ENCODE data around the gene AP4E1.

GRCh38 chr15:50883903-50884302 is 24.6 kb upstream of the AP4E1 start:
- TF ChIP-seq CTCF (IDR thresholded peaks at IDR 0.05 in 2 of 3, conservative IDR thresholded peaks at IDR 0.05 in 1 of 3; ENCODE audit: borderline replicate concordance in 1 of 3, insufficient read depth in 1 of 3, low read depth in 2 of 3, low read length in 2 of 3) (no peak), CEBPB (IDR thresholded peaks at IDR 0.05; ENCODE audit: low read depth) (no peak), ZBTB33 (IDR thresholded peaks at IDR 0.05; ENCODE audit: extremely low read depth, insufficient replicate concordance, low read length) (no peak), POLR2A (IDR thresholded peaks at IDR 0.05; ENCODE audit: borderline replicate concordance, extremely low read depth, insufficient read depth, insufficient read length) (no peak), POLR2AphosphoS5 (IDR thresholded peaks at IDR 0.05; ENCODE audit: low read depth, low read length) (no peak), EZH2 (IDR thresholded peaks at IDR 0.05) (no peak), RAD21 (IDR thresholded peaks at IDR 0.05; ENCODE audit: low read depth) (no peak)
